ENCODE measurements around the gene NRG2. TPM values are rescaled to one million over a fixed set of nuclear protein-coding genes. Genes with fewer than 3 reads are reported as not detected.

NRG2 gene
- total RNA-seq, result under 1 TPM; 0.10 to 0.14 TPM

GRCh38 chr5:140042643-140043507 lies at the start of gene NRG2:
NRG2 (minus strand) TSS chr5:140043299.
- peak within 1 kb of the TSS; percentile 75 for H3K4me3 Mint-ChIP-seq
- no peaks in the 10 kb centered on the region for H3K9me3 Mint-ChIP-seq
- no peaks in the 10 kb centered on the region for H3K36me3 Mint-ChIP-seq
- peaks cover 81% of the 10 kb centered on the region for H3K27me3 Mint-ChIP-seq
- peak; percentile 54 for DNase-seq
- H3K4me1 Mint-ChIP-seq, result peaks cover 21% of the 10 kb centered on the region
- H3K27ac Mint-ChIP-seq, result no peak within 1 kb of the TSS

GRCh38 chr5:140090251-140090650 lies 47.2 kb upstream of the NRG2 start:
- H3K36me3 Mint-ChIP-seq, result peaks cover 4% of the 10 kb centered on the region
- H3K4me1 Mint-ChIP-seq, result no peaks in the 10 kb centered on the region
- H3K4me3 Mint-ChIP-seq, result no peak overlapping the region
- H3K27me3 Mint-ChIP-seq, result peaks cover 10% of the 10 kb centered on the region
- DNase-seq, result no peak
- no peak overlapping the region for H3K27ac Mint-ChIP-seq
- peaks cover 19% of the 10 kb centered on the region for H3K9me3 Mint-ChIP-seq

GRCh38 chr5:140084541-140084940 lies 41.4 kb upstream of the NRG2 start:
- Mint-ChIP-seq H3K36me3 (no peaks in the 10 kb centered on the region), H3K27ac (no peak overlapping the region), H3K27me3 (peaks cover 19% of the 10 kb centered on the region), H3K9me3 (peaks cover 6% of the 10 kb centered on the region), H3K4me1 (no peaks in the 10 kb centered on the region), H3K4me3 (no peak overlapping the region)
- no peak for DNase-seq

- Mint-ChIP-seq H3K4me3 (no peak overlapping the region), H3K9me3 (no peaks in the 10 kb centered on the region), H3K27ac (no peak overlapping the region), H3K36me3 (no peaks in the 10 kb centered on the region), H3K4me1 (no peaks in the 10 kb centered on the region), H3K27me3 (peaks cover 19% of the 10 kb centered on the region)
- DNase-seq, result no peak
These were observed 40.6 kb upstream of the NRG2 start for GRCh38 chr5:140083650-140084049.

GRCh38 chr5:140083120-140083519 lies 40.0 kb upstream of the NRG2 start:
- Mint-ChIP-seq H3K9me3 (no peaks in the 10 kb centered on the region), H3K27ac (no peak overlapping the region), H3K4me1 (no peaks in the 10 kb centered on the region), H3K36me3 (no peaks in the 10 kb centered on the region), H3K4me3 (no peak overlapping the region), H3K27me3 (peaks cover 19% of the 10 kb centered on the region)
- no peak for DNase-seq

GRCh38 chr5:140076788-140077187 lies 33.7 kb upstream of the NRG2 start:
- no peaks in the 10 kb centered on the region for H3K36me3 Mint-ChIP-seq
- no peak overlapping the region for H3K4me3 Mint-ChIP-seq
- H3K27ac Mint-ChIP-seq, result no peak overlapping the region
- H3K27me3 Mint-ChIP-seq, result peaks cover 17% of the 10 kb centered on the region
- peaks cover 2% of the 10 kb centered on the region for H3K4me1 Mint-ChIP-seq
- DNase-seq, result no peak
- H3K9me3 Mint-ChIP-seq, result no peaks in the 10 kb centered on the region

GRCh38 chr5:140076142-140076541 lies 33.0 kb upstream of the NRG2 start:
- no peak overlapping the region for H3K4me3 Mint-ChIP-seq
- no peak overlapping the region for H3K27ac Mint-ChIP-seq
- H3K27me3 Mint-ChIP-seq, result peaks cover 17% of the 10 kb centered on the region
- no peaks in the 10 kb centered on the region for H3K9me3 Mint-ChIP-seq
- H3K4me1 Mint-ChIP-seq, result peaks cover 2% of the 10 kb centered on the region
- H3K36me3 Mint-ChIP-seq, result no peaks in the 10 kb centered on the region
- no peak for DNase-seq

- Mint-ChIP-seq H3K27ac (no peak overlapping the region), H3K36me3 (no peaks in the 10 kb centered on the region), H3K4me1 (peaks cover 2% of the 10 kb centered on the region), H3K9me3 (no peaks in the 10 kb centered on the region), H3K27me3 (peaks cover 17% of the 10 kb centered on the region), H3K4me3 (no peak overlapping the region)
- no peak for DNase-seq
These were observed 32.3 kb upstream of the NRG2 start for GRCh38 chr5:140075371-140075770.

GRCh38 chr5:140073296-140073695 lies 30.2 kb upstream of the NRG2 start:
- peaks cover 2% of the 10 kb centered on the region for H3K4me1 Mint-ChIP-seq
- peaks cover 22% of the 10 kb centered on the region for H3K27me3 Mint-ChIP-seq
- no peak overlapping the region for H3K27ac Mint-ChIP-seq
- no peaks in the 10 kb centered on the region for H3K36me3 Mint-ChIP-seq
- DNase-seq, result no peak
- no peaks in the 10 kb centered on the region for H3K9me3 Mint-ChIP-seq
- no peak overlapping the region for H3K4me3 Mint-ChIP-seq

- no peak for DNase-seq
- Mint-ChIP-seq H3K4me1 (peaks cover 2% of the 10 kb centered on the region), H3K27ac (no peak overlapping the region), H3K4me3 (no peak overlapping the region), H3K27me3 (peaks cover 26% of the 10 kb centered on the region), H3K9me3 (no peaks in the 10 kb centered on the region), H3K36me3 (no peaks in the 10 kb centered on the region)
These were observed 29.7 kb upstream of the NRG2 start for GRCh38 chr5:140072812-140073211.

GRCh38 chr5:140060816-140061215 lies 17.7 kb upstream of the NRG2 start:
- Mint-ChIP-seq H3K27ac (no peak overlapping the region), H3K4me3 (no peak overlapping the region), H3K9me3 (no peaks in the 10 kb centered on the region), H3K36me3 (no peaks in the 10 kb centered on the region), H3K27me3 (peaks cover 18% of the 10 kb centered on the region), H3K4me1 (no peaks in the 10 kb centered on the region)
- DNase-seq, result no peak

- no peak overlapping the region for H3K27ac Mint-ChIP-seq
- no peaks in the 10 kb centered on the region for H3K36me3 Mint-ChIP-seq
- no peak for DNase-seq
- H3K4me1 Mint-ChIP-seq, result no peaks in the 10 kb centered on the region
- H3K4me3 Mint-ChIP-seq, result no peak overlapping the region
- H3K9me3 Mint-ChIP-seq, result no peaks in the 10 kb centered on the region
- peaks cover 15% of the 10 kb centered on the region for H3K27me3 Mint-ChIP-seq
These were observed 15.3 kb upstream of the NRG2 start for GRCh38 chr5:140058212-140058932.

- no peak overlapping the region for H3K4me3 Mint-ChIP-seq
- H3K27ac Mint-ChIP-seq, result no peak overlapping the region
- H3K4me1 Mint-ChIP-seq, result no peaks in the 10 kb centered on the region
- no peaks in the 10 kb centered on the region for H3K36me3 Mint-ChIP-seq
- no peaks in the 10 kb centered on the region for H3K9me3 Mint-ChIP-seq
- H3K27me3 Mint-ChIP-seq, result peaks cover 4% of the 10 kb centered on the region
- DNase-seq, result no peak
These were observed 13.8 kb upstream of the NRG2 start for GRCh38 chr5:140056880-140057279.

GRCh38 chr5:140055152-140055551 lies 12.1 kb upstream of the NRG2 start:
- Mint-ChIP-seq H3K4me1 (no peaks in the 10 kb centered on the region), H3K4me3 (no peak overlapping the region), H3K36me3 (no peaks in the 10 kb centered on the region), H3K27me3 (peaks cover 10% of the 10 kb centered on the region), H3K9me3 (no peaks in the 10 kb centered on the region), H3K27ac (no peak overlapping the region)
- no peak for DNase-seq

GRCh38 chr5:140054086-140054689 lies 11.1 kb upstream of the NRG2 start:
- Mint-ChIP-seq H3K27ac (no peak overlapping the region), H3K4me1 (no peaks in the 10 kb centered on the region), H3K36me3 (no peaks in the 10 kb centered on the region), H3K4me3 (no peak overlapping the region), H3K27me3 (peaks cover 20% of the 10 kb centered on the region), H3K9me3 (no peaks in the 10 kb centered on the region)
- no peak for DNase-seq
